Ishikawa (cell line): ENCODE data around the gene DAB2IP.

Experiments
- CREB1 ChIP-seq: IDR thresholded peaks from 2 replicates; pipeline ENCODE4 v1.6.1; 2012; ENCODE audit warnings: low read depth
- EGR1 ChIP-seq: IDR thresholded peaks from 2 replicates; pipeline ENCODE4 v1.6.1; 2012
- MAX ChIP-seq: IDR thresholded peaks from 2 replicates; pipeline ENCODE4 v1.6.1; 2012
- NFIC ChIP-seq: IDR thresholded peaks from 2 replicates; pipeline ENCODE4 v1.6.1; 2012
- TAF1 ChIP-seq: IDR thresholded peaks from 2 replicates; pipeline ENCODE4 v1.6.1; 2012; ENCODE audit warnings: low read depth, mild to moderate bottlenecking
- YY1 ChIP-seq: IDR thresholded peaks from 2 replicates; pipeline ENCODE4 v1.6.1; 2012; ENCODE audit warnings: low read depth

- no peak for TF ChIP-seq YY1
- TF ChIP-seq EGR1: no peak
- no peak for TF ChIP-seq MAX
- TF ChIP-seq CREB1: no peak
- TF ChIP-seq NFIC: no peak
- no peak for TF ChIP-seq TAF1
Measured at GRCh38 chr9:121616123-121616755, 35.2 kb upstream of the DAB2IP start.
